Measurements from ENCODE around the gene LPCAT2. TPM values are rescaled to one million over a fixed set of nuclear protein-coding genes. Genes with fewer than 3 reads are reported as not detected.

The LPCAT2 gene
- total RNA-seq, 6 donors from 2014 or later: 14.4 to 33.9 (median 26.9) TPM

GRCh38 chr16:55559933-55560516 is 51.2 kb downstream of the LPCAT2 start:
- peaks cover 0 to 12% (median 5%) of the 10 kb centered on the region in 4 donors for H3K4me1 ChIP-seq
- DNase-seq (no peak), ATAC-seq (ENCODE audit: low FRiP score in 2 of 2) (no peak)
- 47 to 64% methylated on average over 1 of the region's 1 CpG for WGBS, 2 donors
- H3K27ac ChIP-seq: no peak overlapping the region
- no peaks in the 10 kb centered on the region for H3K27me3 ChIP-seq
- H3K36me3 ChIP-seq: no peaks in the 10 kb centered on the region
- H3K9me3 ChIP-seq: no peaks in the 10 kb centered on the region
- no peak overlapping the region for H3K4me3 ChIP-seq
- TF ChIP-seq POLR2A (IDR thresholded peaks at IDR 0.05): no peak
- TF ChIP-seq POLR2AphosphoS5 (IDR thresholded peaks at IDR 0.05): no peak
- no peak for TF ChIP-seq CTCF (IDR thresholded peaks at IDR 0.05)
- TF ChIP-seq EP300 (IDR thresholded peaks at IDR 0.05): no peak

GRCh38 chr16:55561319-55561848 is 52.5 kb downstream of the LPCAT2 start:
- no peaks in the 10 kb centered on the region for H3K36me3 ChIP-seq
- TF ChIP-seq POLR2A (IDR thresholded peaks at IDR 0.05) (no peak), POLR2AphosphoS5 (IDR thresholded peaks at IDR 0.05) (no peak), EP300 (IDR thresholded peaks at IDR 0.05) (no peak), CTCF (IDR thresholded peaks at IDR 0.05) (no peak)
- no peaks in the 10 kb centered on the region for H3K27me3 ChIP-seq
- H3K27ac ChIP-seq: no peak overlapping the region
- H3K9me3 ChIP-seq: no peaks in the 10 kb centered on the region
- H3K4me1 ChIP-seq: peaks cover 0 to 12% (median 5%) of the 10 kb centered on the region in 4 donors
- WGBS, 2 donors: 76 to 90% methylated on average over 2 of the region's 2 CpGs
- H3K4me3 ChIP-seq: no peak overlapping the region
- DNase-seq: no peak
- no peak for ATAC-seq (ENCODE audit: low FRiP score in 2 of 2)

GRCh38 chr16:55562936-55563335 is 54.1 kb downstream of the LPCAT2 start:
- no peak overlapping the region for H3K27ac ChIP-seq
- DNase-seq: no peak
- TF ChIP-seq POLR2AphosphoS5 (IDR thresholded peaks at IDR 0.05): no peak
- TF ChIP-seq CTCF (IDR thresholded peaks at IDR 0.05): no peak
- TF ChIP-seq EP300 (IDR thresholded peaks at IDR 0.05): no peak
- TF ChIP-seq POLR2A (IDR thresholded peaks at IDR 0.05): no peak
- no peaks in the 10 kb centered on the region for H3K9me3 ChIP-seq
- H3K4me1 ChIP-seq: peaks cover 7 to 26% (median 10%) of the 10 kb centered on the region in 4 donors
- H3K4me3 ChIP-seq: no peak overlapping the region
- H3K27me3 ChIP-seq: no peaks in the 10 kb centered on the region
- 82 to 93% methylated on average over 1 of the region's 1 CpG for whole genome bisulfite sequencing, 2 donors
- no peak for ATAC-seq (ENCODE audit: low FRiP score in 2 of 2)
- no peaks in the 10 kb centered on the region for H3K36me3 ChIP-seq

- ATAC-seq (ENCODE audit: low FRiP score in 2 of 2) (no peak), DNase-seq (no peak)
- TF ChIP-seq EP300 (IDR thresholded peaks at IDR 0.05): no peak
- TF ChIP-seq POLR2A (IDR thresholded peaks at IDR 0.05): no peak
- no peak for TF ChIP-seq CTCF (IDR thresholded peaks at IDR 0.05)
- TF ChIP-seq POLR2AphosphoS5 (IDR thresholded peaks at IDR 0.05): no peak
- Histone ChIP-seq H3K36me3 (no peaks in the 10 kb centered on the region), H3K27ac (no peak overlapping the region), H3K27me3 (no peaks in the 10 kb centered on the region), H3K4me1 (peaks cover 7 to 28% (median 15%) of the 10 kb centered on the region in 4 donors), H3K9me3 (no peaks in the 10 kb centered on the region), H3K4me3 (no peak overlapping the region)
- WGBS, 2 donors: 95 to 97% methylated on average over 2 of the region's 2 CpGs
Measured at GRCh38 chr16:55563797-55564196, 54.9 kb downstream of the LPCAT2 start.

GRCh38 chr16:55565086-55565485 is 56.2 kb downstream of the LPCAT2 start:
- Histone ChIP-seq H3K9me3 (no peaks in the 10 kb centered on the region), H3K27ac (no peak overlapping the region), H3K36me3 (no peaks in the 10 kb centered on the region), H3K4me3 (no peak overlapping the region), H3K27me3 (no peaks in the 10 kb centered on the region), H3K4me1 (peaks cover 7 to 20% (median 16%) of the 10 kb centered on the region in 4 donors)
- ATAC-seq (ENCODE audit: low FRiP score in 2 of 2) (no peak), DNase-seq (no peak)
- 65 to 68% methylated on average over 1 of the region's 1 CpG for WGBS, 2 donors
- TF ChIP-seq POLR2AphosphoS5 (IDR thresholded peaks at IDR 0.05) (no peak), POLR2A (IDR thresholded peaks at IDR 0.05) (no peak), CTCF (IDR thresholded peaks at IDR 0.05) (no peak), EP300 (IDR thresholded peaks at IDR 0.05) (no peak)
